HG03045 (cell line): ENCODE data around the gene SELL.
"Not testable (repeated sequence)": the region's sequence is repeated elsewhere in the genome, so short reads cannot be mapped to it uniquely, and the experiment has no call there.

Source experiments
- ATAC-seq: cut with Tn5 transposase; IDR thresholded peaks from one replicate; pipeline ENCODE4 v1.9.1; 2021; ENCODE audit warnings: mild to moderate bottlenecking, moderate library complexity; ENCODE audit not compliant: unreplicated experiment

Gene SELL

GRCh38 chr1:169670244-169670643 lies 41.2 kb downstream of the SELL start:
- not testable (repeated sequence) for ATAC-seq

- ATAC-seq, result not testable (repeated sequence)
These were observed 43.5 kb downstream of the SELL start for GRCh38 chr1:169667699-169668596.

GRCh38 chr1:169667227-169667639 lies 44.2 kb downstream of the SELL start:
- ATAC-seq, result not testable (repeated sequence)

DNA sequence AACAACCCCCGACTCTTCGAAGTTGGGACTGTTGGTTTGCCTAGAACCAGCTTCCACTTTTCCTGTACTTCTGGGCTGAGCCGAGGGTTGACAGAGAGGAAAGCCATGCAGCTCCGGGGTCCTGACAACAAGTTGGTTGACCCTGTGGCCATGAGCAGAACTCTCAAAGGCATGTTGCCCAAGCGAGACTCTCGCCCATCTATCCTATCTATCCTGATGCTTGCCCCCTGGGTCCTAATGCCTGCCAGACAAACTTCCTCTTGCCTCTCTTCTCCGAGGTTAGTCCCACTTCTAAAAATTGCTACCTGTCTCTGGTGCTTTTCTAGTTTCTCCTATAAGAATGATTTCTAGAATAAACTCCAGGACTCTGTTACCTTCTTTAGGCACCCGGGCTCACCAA lies 48.7 kb downstream of the SELL start:
- not testable (repeated sequence) for ATAC-seq

GRCh38 chr1:169661066-169661465 lies 50.4 kb downstream of the SELL start:
- not testable (repeated sequence) for ATAC-seq

DNA sequence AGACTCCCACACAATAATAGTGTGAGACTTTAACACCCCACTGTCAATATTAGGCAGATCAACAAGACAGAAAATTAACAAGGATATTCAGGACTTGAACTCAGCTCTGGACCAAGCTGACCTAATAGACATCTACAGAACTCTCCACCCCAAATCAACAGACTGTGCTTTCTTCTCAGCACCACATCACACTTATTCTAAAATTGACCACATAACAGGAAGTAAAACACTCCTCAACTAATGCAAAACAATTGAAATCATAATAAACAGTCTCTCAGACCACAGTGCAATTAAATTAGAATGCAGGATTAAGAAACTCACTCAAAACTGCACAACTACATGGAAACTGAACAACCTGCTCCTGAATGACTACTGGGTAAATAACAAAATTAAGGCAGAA lies 52.6 kb downstream of the SELL start:
- not testable (repeated sequence) for ATAC-seq

GRCh38 chr1:169653873-169654272 lies 57.5 kb downstream of the SELL start:
- no peak for ATAC-seq

- ATAC-seq, result no peak
These were observed 60.4 kb downstream of the SELL start for GRCh38 chr1:169651035-169651434.

DNA sequence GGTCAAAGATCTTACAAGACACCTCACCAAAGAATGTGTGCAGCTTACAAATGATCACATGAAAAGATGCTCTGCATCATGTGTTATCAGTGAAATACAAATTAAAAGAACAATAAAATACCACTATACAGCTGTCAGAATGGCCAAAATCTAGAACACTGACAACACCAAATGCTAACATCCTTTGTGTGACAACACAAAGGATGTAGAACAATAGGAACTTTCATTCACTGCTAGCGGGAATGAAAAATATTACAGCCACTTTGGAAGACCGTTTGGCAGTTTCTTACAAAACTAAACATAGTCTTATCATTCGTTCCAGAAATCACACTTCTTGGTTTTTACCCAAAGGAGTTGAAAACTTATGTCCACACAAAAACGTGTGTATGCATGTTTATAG lies 60.9 kb downstream of the SELL start:
- no peak for ATAC-seq

DNA sequence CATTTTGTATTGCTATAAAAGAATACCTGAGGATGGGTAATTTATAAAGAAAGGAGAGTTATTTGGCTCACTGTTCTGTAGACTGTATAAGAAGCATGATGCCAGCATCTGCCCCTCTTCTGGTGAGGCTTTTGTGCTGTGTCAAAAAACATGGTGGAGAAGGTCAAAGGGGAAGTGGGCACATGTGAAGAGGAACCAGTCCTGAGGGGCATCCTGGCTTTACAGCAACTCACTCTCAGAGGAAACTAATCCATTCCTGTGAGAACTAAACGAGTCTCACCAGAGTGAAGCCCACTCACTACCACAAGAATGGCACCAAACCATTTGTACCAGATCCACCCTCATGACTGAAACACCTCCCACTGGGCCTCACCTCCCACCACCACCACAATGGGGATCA lies 62.7 kb downstream of the SELL start:
- ATAC-seq, result no peak

DNA sequence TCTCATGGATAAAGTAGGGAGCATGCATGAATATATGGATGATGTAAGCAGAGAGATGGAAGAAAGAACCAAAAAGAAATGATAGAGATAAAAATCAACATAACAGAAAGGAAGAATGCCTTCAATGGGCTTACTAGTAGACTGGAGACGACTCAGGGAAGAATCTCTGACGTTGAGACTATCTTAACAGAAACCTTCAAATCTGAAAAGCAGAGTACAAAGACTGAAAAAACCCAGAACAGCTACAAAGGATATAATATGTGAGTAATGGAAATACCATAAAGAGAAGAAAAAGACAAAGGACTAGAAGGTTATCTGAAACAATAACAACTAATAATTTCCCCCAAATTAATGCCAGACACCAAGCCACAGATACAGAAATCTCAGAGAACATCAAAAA lies 63.2 kb downstream of the SELL start:
- ATAC-seq, result no peak

GRCh38 chr1:169647512-169647911 lies 63.9 kb downstream of the SELL start:
- no peak for ATAC-seq

DNA sequence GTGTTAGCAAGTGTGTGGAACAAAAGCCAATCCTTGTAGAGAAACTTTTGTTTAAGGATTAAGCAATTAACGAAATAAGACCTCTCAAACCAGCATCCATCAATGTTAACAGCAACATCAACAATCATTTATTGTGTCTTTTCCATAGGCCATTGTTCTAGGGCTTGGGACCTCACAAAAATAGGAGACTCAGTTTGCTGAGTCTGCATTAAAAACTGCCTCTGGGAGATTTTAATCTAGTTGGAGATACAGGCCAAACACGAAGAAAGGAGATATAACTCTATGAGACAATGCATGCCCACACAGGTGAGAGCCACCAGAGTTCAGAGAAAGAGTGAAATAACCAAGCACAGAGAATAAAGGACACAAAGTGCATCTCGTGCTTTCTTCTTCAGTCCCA lies 67.1 kb downstream of the SELL start:
- no peak for ATAC-seq
